ENCODE measurements around the gene TNFSF13B.

GRCh38 chr13:108352599-108352998, 83.1 kb downstream of the TNFSF13B start:
- TF ChIP-seq, protein P1, sequence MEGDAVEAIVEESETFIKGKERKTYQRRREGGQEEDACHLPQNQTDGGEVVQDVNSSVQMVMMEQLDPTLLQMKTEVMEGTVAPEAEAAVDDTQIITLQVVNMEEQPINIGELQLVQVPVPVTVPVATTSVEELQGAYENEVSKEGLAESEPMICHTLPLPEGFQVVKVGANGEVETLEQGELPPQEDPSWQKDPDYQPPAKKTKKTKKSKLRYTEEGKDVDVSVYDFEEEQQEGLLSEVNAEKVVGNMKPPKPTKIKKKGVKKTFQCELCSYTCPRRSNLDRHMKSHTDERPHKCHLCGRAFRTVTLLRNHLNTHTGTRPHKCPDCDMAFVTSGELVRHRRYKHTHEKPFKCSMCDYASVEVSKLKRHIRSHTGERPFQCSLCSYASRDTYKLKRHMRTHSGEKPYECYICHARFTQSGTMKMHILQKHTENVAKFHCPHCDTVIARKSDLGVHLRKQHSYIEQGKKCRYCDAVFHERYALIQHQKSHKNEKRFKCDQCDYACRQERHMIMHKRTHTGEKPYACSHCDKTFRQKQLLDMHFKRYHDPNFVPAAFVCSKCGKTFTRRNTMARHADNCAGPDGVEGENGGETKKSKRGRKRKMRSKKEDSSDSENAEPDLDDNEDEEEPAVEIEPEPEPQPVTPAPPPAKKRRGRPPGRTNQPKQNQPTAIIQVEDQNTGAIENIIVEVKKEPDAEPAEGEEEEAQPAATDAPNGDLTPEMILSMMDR (IDR thresholded peaks at IDR 0.05; ENCODE audit: low read depth, low read length), result no peak
- no peak for TF ChIP-seq EZH2phosphoT487 (IDR thresholded peaks at IDR 0.05; ENCODE audit: low read depth)
